ENCODE measurements around the gene GLIS1. TPM values are rescaled to one million over a fixed set of nuclear protein-coding genes. Genes with fewer than 3 reads are reported as not detected.

Gene GLIS1
- total RNA-seq, 1 donor from 2014 or later: 1.4 TPM

- no peak for DNase-seq (ENCODE audit: low spot score)
Observed at GRCh38 chr1:53467391-53467790, 271.6 kb downstream of the GLIS1 start.

- no peak for DNase-seq (ENCODE audit: low spot score)
Observed at GRCh38 chr1:53465023-53465957, 273.7 kb downstream of the GLIS1 start.

- DNase-seq (ENCODE audit: low spot score): no peak
Observed at GRCh38 chr1:53463961-53464899, 274.7 kb downstream of the GLIS1 start.

DNA sequence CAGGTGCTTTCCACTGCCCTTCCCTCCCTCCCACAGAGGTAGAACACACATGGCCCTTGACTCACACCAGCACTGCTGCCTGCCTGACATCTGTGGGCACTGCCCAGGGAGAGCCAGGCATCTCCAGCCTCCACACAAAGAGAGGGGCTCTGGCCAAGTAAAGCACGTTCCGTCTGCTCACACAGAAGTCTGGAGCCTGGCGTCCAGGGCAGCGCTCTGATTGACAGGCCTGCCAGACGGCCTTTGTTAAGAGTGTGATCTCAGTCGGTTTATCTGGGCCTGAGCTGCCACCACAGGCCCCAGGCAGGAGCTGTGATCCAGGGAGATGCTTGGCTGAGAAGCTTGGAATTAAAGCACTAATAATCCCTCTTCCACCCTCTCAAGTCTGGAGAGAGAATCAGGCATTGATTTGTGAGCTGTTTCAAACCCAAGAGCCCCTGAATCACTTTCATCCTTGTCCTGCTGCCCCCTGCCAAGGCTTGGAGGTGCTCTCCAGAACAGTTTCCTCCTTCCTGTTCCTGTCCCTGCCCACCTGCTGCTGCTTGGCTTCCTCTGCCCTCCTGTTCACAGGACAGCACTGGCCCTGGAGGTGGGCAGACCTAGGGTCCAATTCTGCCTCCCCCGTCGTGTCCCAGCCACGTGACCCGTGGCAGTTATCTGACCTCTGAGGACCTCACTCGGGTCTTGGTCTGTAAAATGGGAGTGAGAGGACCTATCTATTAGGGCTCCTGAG is 276.0 kb downstream of the GLIS1 start:
- no peak for DNase-seq (ENCODE audit: low spot score)

GRCh38 chr1:53462193-53462592 is 276.8 kb downstream of the GLIS1 start:
- DNase-seq (ENCODE audit: low spot score): no peak

GRCh38 chr1:53461323-53462044 is 277.5 kb downstream of the GLIS1 start:
- DNase-seq (ENCODE audit: low spot score): no peak

DNA sequence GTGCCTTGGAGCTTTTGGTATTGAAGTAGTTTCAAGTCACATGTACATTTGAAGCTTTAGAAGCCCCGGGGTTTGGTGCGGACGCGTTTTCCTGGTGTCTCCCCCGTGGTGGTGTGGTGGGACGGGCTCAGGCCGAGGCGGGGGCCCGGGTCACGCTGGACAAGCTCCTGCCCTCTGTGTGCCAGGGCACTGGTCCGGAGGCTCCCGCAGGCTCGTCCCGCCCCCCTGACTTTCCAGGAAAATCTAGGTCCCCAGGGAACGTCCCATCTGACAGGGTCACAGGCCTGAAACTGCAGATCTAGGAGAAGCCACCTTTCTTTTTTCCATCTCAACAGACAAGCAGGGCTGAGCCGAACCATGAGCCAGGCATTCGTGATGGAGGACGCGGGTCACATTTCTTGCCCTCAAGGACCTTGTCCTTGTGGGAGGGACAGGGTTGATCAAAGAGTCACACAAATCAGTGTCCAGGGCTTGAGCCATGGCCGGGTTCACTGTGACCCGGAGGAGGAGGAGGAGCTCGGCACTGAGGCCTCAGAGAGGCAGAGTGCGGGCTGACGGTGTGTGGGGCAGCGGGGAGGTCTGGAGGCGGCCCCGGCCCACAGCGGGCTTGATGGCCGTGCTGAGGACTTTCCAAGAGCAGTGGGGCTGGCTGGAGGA is 278.2 kb downstream of the GLIS1 start:
- no peak for DNase-seq (ENCODE audit: low spot score)

DNA sequence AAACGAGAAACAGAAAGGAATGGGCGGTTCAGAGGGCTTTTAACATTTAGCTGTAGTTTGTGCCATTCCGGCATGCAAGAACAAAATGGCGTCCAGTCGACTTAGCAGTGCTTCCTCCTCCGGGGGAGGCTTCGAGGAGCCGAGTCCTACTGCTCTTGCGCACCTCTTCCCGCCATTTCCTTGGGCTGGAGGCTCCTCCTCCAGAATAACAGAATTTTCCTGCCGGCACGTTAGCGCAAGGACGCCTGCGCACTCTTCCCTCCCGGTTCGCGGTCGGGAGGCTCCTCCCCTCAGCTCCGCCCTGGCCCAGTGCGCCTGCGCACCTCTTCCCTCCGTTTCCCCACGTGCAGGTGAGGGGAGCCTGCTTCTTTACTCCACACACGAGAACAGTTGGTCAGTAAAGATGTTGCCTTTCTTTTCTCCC is 278.7 kb downstream of the GLIS1 start:
- DNase-seq (ENCODE audit: low spot score): no peak

DNA sequence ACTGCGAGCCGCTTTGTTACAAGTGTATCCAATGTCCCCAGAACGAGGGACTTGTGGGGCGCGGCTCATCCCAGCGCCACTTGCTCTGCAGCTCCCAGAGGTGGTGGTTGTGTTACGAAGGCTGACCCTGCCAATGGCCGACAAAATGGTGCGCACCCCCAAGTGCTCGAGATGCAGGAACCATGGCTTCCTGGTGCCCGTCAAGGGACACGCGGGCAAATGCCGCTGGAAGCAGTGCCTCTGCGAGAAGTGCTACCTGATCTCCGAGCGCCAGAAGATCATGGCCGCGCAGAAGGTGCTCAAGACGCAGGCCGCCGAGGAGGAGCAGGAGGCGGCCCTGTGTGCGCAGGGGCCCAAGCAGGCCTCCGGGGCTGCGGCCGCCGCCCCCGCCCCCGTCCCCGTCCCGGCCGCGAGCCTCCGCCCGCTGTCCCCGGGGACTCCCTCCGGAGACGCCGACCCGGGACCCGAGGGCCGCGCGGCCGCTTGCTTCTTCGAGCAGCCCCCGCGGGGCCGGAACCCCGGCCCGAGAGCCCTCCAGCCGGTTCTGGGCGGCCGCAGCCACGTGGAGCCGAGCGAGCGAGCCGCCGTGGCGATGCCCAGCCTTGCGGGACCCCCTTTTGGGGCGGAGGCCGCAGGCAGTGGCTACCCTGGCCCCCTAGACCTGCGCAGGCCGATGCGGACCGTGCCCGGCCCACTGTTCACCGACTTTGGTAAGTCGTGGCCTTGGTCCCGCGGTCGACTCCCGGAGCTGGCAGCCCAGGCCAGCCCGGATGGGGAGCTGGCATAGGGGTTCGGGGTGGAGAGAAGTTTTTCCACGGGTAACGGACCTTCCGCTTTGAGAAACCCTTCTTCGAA is 279.4 kb downstream of the GLIS1 start, which contains the start of gene DMRTB1:
Gene DMRTB1, plus strand, starts transcription at position 79 of the 855 bp plus-strand sequence. Its CDS starts 55 bp downstream, at position 134.
- no peak for DNase-seq (ENCODE audit: low spot score)

- DNase-seq (ENCODE audit: low spot score): peak; percentile 25
Observed at GRCh38 chr1:53458634-53459033, 280.3 kb downstream of the GLIS1 start.

Other genes with a start within 250 kb of the GLIS1 start
- gene NDC1, start 99.1 kb upstream of the GLIS1 start, total RNA-seq (ENCODE audit: insufficient read depth, low replicate concordance): 13.2 TPM
- 9.1 TPM for gene YIPF1, start 150.6 kb upstream of the GLIS1 start, total RNA-seq (ENCODE audit: insufficient read depth, low replicate concordance)
- gene DIO1, start 155.0 kb upstream of the GLIS1 start, total RNA-seq (ENCODE audit: insufficient read depth, low replicate concordance): not detected
- 60.9 TPM for gene IFT25, start 206.5 kb upstream of the GLIS1 start, total RNA-seq (ENCODE audit: insufficient read depth, low replicate concordance)
- 27.2 TPM for gene LRRC42, start 207.2 kb upstream of the GLIS1 start, total RNA-seq (ENCODE audit: insufficient read depth, low replicate concordance)

Data from umbilical cord (tissue), 2 donors.